ENCODE data around the gene PLOD2.
A peak's percentile ranks its signal among the peaks of the same experiment; 100 is the strongest.

Gene PLOD2

DNA sequence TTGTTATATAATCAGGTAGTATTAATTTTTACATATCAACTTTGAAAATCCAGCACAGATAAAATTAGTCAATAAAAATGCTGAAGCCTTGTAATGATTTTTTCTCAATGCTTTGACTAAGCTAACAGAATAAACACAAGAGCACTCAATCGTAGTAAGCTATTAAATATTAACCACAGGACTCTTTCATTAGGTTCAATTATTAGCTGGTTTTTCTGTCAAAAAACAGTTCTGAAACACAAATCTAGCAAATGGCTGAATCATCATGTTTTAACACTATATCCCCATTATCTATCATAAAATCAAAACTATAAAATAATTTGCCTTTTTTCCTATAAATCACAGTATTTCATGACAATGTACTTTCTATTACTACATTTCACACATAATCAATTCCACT, 69.6 kb downstream of the PLOD2 start:
- DNase-seq (ENCODE audit: insufficient read length, low spot score) (no peak), FAIRE-seq (no peak)
- TF ChIP-seq, protein P1, sequence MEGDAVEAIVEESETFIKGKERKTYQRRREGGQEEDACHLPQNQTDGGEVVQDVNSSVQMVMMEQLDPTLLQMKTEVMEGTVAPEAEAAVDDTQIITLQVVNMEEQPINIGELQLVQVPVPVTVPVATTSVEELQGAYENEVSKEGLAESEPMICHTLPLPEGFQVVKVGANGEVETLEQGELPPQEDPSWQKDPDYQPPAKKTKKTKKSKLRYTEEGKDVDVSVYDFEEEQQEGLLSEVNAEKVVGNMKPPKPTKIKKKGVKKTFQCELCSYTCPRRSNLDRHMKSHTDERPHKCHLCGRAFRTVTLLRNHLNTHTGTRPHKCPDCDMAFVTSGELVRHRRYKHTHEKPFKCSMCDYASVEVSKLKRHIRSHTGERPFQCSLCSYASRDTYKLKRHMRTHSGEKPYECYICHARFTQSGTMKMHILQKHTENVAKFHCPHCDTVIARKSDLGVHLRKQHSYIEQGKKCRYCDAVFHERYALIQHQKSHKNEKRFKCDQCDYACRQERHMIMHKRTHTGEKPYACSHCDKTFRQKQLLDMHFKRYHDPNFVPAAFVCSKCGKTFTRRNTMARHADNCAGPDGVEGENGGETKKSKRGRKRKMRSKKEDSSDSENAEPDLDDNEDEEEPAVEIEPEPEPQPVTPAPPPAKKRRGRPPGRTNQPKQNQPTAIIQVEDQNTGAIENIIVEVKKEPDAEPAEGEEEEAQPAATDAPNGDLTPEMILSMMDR (IDR thresholded peaks at IDR 0.05; ENCODE audit: insufficient read depth, missing control alignments) = no peak

DNA sequence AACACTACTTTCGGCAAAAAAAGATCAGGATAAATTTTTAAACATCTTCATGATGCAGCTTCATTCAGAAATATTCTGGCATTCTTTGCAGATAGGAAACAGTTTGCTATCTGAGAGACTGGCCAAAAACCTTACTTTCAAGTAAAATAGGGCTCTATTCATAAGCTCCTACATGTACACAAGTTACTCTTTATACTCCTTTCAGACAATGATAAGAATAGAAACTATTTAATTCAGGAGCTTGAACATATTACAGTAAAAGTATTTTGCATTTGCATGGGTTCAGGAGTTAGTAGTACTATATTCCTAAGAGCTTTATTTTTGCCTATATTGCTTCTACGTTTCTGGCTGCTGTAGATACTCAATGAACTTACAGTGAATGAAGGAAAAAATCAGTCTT, 70.5 kb downstream of the PLOD2 start:
- TF ChIP-seq, protein P1 (IDR thresholded peaks at IDR 0.05; ENCODE audit: insufficient read depth, missing control alignments) = no peak
- DNase-seq (ENCODE audit: insufficient read length, low spot score) = no peak
- FAIRE-seq = no peak

DNA sequence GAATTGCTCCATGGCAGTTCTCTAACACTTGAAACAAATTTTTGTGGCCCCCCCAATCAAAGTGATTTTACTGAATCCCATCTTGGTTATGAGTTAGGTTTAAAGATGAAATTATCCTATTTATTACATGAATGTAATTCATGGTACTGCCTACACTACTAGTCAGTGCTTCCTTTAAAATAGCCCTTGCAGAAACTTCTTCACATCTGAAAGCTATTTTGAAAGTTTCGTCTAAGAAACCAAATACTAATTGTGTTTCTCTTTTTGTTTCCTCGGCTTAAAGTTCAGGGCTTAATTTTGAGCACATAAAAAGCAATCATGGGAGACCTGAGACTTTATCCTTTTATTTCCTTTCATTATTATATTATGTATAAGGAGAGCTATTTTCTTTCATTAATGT, 72.1 kb downstream of the PLOD2 start:
- DNase-seq (ENCODE audit: insufficient read length, low spot score) (no peak), FAIRE-seq (no peak)
- TF ChIP-seq, protein P1 (IDR thresholded peaks at IDR 0.05; ENCODE audit: insufficient read depth, missing control alignments) = no peak

DNA sequence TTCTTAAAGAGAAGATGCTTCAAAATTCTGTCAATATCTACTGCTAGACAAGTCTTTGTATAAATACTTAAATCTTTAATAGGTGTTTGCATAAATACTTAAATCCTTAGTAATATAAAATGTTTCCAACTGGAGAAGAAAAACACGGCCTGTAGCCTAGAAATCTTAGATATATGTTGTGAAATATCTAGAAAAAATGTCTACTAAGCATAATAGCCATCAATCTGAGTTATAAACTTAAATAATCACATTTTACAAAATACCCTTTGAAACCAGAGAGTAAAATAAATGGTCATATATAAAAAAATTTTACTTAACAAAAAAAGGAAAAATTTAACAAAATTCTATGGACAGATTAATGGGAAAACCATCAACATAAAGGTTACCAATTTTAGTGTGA, 73.9 kb downstream of the PLOD2 start:
- TF ChIP-seq, protein P1 (IDR thresholded peaks at IDR 0.05; ENCODE audit: insufficient read depth, missing control alignments) = no peak
- no peak for FAIRE-seq
- DNase-seq (ENCODE audit: insufficient read length, low spot score) = no peak

DNA sequence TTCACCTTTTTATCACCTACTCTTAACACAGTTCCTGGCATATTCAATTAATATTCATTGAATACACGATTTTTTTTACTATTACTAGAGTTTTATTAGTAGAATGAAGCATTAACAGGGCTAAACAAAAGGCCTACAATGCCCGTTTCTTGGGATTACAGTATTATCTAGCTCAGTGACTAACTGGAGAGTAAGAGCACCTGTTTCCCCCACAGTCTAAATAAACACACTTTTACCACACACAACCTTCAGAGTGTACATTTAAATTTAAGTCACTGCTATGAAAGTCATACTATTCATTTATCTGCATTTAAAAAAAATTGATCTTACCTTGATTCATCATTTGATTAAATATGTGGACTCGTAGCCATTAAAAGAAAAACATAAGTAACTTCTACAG, 74.8 kb downstream of the PLOD2 start:
- TF ChIP-seq, protein P1 (IDR thresholded peaks at IDR 0.05; ENCODE audit: insufficient read depth, missing control alignments) = no peak
- DNase-seq (ENCODE audit: insufficient read length, low spot score) (no peak), FAIRE-seq (peak; percentile 60)

DNA sequence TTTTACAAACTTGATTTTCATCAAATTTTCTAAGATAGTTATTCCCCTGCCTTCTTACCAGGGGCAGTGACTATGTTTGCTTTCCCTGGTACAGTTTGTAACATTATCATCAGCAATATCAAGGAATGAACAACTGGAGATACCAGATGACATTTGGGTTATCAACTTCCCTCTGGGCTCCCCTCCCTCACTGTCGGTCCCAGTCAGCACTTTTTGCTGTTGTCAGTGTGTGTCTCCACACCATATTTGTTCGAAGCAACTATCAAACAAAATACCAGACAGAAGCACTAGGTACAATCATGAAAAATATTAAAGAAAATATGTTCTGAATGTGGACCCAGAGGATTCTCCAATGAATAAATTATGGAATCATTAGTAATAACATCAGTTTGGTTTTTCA, 75.3 kb downstream of the PLOD2 start:
- DNase-seq (ENCODE audit: insufficient read length, low spot score) = no peak
- TF ChIP-seq, protein P1 (IDR thresholded peaks at IDR 0.05; ENCODE audit: insufficient read depth, missing control alignments) = no peak
- peak; percentile 32 for FAIRE-seq

DNA sequence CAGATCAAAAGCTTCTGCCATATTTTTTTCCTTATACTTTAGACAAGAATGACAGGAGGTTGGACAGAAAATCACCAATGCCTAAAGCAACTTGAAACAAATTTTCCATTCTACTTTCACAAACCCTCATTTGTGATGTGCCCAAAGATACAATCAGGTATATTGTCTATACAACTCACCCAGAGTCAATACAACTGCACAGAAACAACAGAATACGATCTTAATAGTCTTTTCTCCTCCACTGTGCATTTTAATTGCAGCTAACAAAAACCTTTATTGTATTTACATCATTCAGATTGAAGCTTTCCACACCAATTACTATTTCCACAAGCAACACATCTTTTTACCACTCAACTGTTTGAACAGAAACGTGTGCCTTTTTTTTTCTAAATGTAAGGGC, 80.4 kb downstream of the PLOD2 start:
- DNase-seq (ENCODE audit: insufficient read length, low spot score) = no peak
- FAIRE-seq = peak; percentile 68
- TF ChIP-seq, protein P1 (IDR thresholded peaks at IDR 0.05; ENCODE audit: insufficient read depth, missing control alignments) = no peak
